T-helper 2 cell (primary cell): Measurements from ENCODE around the gene ABCA1.
"Not testable (repeated sequence)": the region's sequence is repeated elsewhere in the genome, so short reads cannot be mapped to it uniquely, and the experiment has no call there.

ENCODE experiments used
- DNase-seq, 5 experiments: peaks; one replicate each; pipeline versions ENCODE4 v3.0.0 to v3.0.0-alpha.2; 2012 to 2022

Gene ABCA1

DNA sequence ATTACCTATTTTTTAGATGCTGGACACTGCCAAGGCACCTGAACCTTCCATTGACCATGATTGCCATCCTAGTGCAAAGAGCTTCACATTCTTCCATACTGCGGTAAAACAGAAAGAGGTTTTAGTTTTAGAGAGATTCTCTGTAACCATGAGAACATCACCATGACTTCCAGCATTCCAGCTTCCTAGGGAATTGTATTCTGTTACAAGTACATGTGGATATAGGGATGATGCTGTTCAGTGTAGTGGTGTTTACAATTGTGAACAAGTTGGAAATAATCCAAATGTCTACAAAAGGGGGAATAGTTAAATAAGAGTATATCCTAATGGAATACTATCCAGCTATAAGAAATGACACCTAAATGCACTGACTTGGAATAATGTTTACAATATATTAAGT, 141.7 kb downstream of the ABCA1 start:
- DNase-seq, result no peak

DNA sequence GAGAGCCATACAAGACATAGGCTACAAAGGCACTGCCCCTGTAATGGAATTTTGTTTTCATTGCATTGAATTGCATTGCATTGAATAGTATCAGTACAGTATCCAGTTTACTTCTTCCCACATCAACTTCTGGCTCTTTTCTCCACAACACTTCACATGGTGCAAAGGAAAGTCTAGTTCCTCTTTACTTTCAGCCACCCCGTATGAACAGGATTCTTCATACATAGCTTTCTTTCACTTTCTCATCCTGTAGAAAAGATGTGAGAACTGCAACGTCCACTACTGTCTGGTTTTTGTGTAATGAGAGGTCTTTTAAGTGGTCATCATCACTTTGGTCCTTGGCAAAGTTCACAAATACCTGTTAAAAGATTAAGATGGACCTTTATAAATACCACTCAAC, 143.9 kb downstream of the ABCA1 start:
- no peak for DNase-seq

DNA sequence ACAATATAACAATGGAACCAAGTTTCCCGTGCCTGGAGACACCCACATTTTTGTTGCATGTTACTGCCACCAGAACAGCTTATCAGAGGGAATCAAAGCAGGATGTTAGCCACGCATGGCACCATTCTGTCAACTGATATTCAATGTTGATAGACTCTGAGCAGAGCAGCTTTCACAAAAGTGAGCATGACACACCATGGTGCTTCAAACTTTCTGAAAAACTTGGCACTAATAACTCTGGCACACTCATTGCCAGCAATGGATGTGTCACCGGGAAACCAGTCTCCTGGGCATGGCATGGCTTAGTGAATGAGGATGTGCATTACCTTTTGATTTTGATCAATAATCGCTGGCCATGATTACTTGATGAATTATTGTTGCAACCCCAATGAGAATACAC, 144.4 kb downstream of the ABCA1 start:
- peak in 1 of 5 experiments; percentile 12 for DNase-seq

DNA sequence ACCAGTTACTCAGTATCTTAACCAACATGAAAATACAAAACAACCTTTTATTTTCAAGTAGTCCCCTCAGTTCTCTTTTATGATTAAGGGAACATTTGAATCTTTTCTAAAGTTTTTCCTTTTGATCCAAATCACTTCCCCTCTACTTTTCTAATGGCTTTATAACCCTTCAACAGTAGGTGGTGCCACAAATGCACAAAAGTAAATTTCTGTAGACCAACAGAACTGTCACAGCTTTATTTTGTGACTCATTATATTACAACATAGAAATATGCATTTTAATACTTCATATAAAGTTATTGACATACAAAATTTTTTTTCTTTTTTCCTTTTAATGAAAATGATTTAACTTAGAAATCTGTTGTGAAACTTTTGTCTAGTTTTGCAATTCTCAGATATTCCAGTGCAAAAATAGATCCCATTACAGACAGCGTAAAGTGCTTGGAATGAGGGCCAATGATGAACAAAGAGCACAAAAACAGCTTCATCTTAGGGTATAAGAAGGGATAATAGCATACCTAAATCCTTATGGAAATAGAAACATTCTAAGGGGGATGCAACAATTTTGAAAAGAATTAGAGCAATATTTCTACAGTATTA, 147.1 kb downstream of the ABCA1 start:
- peak in 1 of 5 experiments; percentile 24 for DNase-seq

DNA sequence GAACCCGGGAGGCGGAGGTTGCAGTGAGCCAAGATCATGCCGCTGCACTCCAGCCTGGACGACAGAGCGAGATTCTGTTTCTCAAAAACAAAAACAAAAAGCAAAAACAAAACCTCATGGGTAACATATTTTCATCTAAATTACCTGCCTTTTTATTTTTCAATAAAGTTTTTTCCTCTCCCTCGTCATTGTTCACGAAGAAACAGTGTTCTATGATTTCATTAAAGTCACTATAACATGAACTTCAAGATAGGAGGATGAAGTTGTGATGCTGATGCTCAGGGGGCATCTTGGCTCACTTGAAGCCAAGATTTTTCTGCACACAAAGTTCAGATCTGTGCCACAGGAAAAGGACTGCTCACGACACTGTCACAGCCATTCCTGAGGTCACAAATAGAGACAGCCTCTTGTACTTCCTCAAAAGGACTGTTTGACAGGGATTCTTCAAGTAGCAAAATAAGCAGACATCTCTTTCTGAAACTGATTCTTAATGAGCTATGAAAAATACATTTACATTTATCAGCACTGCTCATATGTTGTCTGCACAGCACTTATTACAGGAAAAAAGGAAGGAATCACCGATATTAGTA, 147.9 kb downstream of the ABCA1 start:
- no peak for DNase-seq

DNA sequence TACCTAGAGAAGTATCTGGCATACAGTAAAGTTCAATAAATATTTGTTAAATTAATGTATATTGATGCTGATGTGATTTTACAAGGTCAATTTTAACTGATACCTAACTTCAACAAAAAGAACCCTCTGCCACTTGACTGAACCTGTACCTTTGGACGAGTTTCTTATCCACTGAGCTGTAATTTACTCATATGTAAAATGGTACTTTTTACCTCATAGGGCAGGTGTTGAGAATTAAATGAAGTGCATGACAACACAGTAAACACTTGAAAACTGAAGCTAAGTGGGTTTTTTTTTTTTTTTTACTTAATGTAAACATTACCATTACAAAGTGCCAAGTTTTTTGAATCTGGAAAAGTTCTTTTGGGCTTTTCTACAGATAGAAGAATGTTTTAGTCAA, 148.6 kb downstream of the ABCA1 start:
- DNase-seq, result no peak

DNA sequence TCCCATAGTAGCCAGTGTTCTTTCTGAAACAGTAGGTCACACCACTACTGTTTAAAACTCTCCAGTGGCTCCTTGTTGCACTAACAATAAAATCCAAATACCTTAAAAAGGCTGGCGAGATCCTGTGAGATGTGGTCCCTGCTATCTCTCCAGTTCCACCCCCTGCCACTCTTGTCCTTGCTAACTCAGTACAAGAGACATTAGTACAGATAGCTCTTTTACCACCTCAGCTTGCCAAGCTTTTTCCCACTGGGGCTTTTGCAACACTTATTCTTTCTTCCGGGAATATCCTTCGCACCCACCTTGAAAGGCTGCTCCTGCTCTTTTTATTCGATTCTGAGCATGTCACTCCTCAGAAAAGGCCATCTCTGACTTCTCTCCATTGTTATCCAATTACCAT, 149.2 kb downstream of the ABCA1 start:
- no peak for DNase-seq

DNA sequence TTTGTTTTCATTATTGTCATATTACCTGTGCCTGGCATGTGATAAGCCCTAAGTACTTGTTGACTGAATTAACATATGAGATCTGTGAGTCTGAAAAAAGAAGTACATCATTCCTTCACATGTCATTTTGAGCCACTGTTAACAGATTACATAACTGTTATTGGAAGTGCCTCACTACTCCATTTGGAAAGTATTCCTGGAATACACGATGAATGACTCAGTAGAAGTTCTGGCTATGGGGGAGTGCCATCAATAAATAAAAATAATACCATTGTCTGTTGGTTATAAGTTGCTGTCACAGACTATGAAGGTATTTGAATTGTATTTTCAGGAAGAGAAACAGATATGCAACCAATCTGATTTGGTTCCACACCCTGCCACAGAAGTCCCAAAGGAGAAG, 151.2 kb downstream of the ABCA1 start:
- DNase-seq, result no peak

DNA sequence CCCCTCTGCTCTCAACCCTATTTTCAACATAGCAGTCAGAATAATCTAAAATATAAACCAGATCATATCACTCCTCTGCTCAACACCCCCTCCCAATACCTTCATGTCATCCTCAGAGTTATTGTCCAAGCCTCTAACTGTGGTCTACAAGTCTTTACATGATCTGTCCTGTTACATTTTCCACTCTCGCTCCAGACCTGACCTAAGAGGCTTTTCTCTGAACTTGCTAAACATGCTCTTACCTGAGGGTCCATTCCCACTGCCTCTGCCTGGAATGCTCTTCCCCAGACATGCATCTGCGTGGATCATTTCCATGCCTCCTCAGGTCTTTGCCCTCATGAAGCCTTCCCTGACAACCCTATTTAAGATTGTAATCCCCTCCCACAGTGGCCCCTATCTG, 152.0 kb downstream of the ABCA1 start:
- no peak for DNase-seq

DNA sequence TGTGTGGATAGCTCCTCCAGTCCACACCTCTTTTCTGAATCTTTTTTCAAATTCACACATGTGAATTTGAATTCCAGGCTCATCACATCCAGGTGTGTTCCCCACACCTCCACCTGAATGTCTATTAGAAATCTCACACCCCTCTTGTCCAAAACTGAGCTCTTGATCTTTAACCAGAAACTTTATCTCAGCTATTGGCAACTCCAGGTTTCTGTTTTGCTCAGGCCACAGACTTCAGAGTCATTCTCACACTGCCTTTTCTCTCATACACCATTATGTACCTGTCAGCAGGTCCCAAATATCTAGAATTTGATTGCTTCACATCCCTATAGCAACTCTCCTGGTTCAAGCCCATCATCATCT, 152.4 kb downstream of the ABCA1 start:
- DNase-seq, result peak in 1 of 5 experiments; percentile 29

DNA sequence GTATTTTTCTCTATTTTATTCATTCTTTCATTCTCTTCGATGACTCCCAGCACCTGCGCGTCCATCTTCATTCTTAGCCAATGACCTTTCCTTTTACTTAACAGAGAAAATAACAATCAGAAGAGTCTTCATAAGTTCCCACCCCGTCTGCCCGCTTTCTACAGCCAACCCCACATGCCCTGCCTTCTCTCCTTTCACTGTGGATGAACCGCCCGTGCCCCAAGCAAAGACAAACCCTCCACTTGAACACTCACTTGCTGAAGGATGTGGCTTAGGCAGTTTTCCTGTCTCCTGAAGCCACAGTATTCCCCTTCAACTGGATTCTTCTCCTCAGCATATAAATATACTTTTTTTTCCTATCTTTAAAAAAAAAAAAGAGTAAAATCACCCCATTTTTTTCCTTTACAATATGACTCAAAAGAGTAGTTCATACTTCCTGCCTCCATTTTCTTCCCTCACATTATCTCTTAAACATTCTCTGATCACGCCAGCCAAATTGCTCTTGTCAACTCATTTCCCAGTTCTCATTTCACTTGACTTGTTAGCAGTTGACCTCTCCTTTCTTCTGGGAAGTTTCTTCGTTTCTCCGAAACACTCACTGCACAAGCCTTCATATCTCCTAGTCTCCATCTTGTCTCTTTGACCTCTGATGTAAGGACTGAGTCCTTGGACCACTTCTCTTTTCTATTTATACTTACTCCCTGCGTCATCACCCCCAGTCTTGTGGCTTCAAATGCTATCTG, 153.0 kb downstream of the ABCA1 start:
- DNase-seq, result peak in 1 of 5 experiments; percentile 44

DNA sequence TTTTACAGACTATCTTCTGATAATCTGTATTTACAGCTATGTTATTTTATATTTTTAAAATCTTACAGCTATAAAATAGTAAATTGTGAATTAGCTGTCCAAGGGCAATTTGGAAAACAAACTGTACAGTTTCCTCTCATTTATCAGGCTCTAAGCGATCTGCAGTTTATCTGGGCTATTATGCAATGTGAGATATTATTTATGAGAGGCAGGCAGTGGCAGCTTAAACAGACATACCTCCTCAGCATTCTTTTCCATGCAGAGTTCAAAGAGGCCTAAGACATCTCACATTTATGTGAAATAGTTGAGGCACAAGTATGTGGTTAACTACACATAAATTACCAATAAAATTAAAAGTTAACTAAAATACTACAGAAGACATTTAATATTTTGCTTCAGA, 153.8 kb downstream of the ABCA1 start:
- no peak for DNase-seq

DNA sequence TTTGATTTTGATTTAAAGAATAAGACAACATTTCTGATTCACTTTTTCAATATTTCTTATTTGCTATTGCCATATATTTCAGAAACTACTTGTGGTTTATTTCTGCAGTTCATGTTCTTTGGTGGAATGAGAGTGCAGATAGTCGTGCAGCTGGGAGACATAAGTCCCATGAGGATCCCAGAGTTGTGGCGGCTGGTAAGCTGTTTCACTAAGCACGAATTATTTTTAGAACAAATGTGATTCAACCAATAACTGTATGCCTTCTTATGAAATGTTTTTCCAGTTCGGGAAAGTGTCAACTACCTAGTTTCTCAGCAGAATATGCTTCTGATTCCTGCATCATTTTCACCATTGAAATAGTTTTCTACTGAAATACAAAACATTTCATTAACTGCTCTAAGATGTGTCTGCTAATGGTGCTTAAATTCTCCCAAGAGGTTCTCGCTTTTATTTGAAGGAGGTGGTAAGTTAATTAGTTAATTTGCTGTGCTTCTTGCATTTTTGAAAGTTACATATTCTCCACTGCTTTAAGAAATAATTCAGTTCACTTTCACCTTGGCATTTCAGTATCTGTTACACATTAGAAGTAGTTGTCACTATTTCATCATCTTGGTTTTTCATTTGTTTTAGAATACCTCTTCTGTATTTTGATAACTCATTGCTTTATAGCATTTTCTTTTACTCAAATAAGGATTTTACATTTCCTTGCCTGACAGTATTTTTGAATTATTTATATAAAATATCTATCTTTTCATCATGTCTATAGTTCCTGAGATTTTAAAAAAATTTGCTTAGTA, 155.0 kb downstream of the ABCA1 start:
- DNase-seq, result no peak

DNA sequence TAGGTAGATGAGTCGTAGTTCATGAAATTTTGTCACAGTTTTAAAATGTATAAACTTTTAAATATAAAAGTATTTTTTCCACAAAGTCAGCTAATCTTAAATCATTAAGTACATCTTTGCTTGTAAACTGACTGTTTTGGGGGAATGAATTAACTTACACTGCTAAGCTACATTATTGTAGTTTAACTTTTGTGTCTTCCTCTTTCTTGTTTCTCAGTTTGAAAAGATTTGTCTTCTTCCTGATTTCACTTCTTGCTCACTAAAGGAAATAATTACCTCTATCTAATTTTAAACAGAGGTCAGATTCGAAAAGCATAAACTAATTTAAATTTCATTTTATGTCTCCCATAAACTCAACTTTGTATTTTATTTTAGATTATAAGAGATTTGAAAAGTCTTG, 158.3 kb downstream of the ABCA1 start:
- DNase-seq, result no peak

DNA sequence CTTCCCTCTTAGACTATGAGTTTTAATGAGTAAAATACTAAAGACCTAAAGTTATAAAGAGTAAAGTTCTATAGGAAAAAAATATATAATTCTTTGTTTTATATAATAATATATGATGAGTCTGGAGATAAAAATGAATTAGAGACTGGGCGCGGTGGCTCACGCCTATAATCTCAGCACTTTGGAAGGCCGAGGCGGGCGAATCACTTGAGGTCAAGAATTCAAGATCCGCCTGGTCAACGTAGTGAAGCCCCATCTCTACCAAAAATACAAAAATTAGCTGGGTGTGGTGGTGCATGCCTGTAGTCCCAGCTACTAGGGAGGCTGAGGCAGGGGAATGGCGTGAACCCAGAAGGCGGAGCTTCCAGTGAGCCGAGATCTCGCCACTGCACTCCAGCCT, 158.9 kb downstream of the ABCA1 start:
- not testable (repeated sequence) for DNase-seq

DNA sequence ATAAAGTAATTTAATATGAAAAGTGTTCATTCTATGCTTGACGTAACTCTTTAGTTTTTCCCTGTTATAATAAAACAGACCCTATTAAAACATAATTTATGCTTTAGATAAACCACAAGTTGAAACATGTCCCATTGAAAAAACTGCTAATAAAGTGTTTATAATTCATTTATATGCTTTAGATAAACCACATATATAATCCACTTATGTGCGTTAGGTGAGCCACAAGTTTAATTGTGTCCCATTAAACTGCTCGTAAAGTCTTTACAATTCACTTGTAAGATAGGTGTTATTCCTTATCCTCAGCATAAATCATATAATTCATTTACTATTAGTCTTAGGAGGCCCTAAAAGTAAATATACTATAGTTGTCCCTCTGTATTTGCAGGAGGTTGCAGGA, 160.4 kb downstream of the ABCA1 start:
- no peak for DNase-seq

DNA sequence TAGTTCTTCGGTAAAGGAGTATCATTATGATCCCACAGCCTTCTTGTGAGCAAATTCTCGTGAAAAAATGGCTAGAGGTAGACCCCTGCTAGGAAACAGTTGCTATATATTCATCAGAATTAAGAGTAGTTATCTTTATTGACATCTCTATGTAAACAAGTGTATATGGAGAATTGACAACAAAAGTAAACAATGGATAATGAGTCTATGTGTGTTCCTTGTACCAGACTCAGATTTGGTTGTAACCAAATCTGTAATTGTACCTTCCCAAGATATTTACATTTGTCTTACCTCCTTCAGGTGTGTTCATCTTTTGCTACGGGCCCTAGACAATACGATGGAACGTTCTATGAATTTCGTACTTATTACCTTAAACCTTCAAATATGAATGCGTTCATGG, 161.9 kb downstream of the ABCA1 start:
- no peak for DNase-seq

DNA sequence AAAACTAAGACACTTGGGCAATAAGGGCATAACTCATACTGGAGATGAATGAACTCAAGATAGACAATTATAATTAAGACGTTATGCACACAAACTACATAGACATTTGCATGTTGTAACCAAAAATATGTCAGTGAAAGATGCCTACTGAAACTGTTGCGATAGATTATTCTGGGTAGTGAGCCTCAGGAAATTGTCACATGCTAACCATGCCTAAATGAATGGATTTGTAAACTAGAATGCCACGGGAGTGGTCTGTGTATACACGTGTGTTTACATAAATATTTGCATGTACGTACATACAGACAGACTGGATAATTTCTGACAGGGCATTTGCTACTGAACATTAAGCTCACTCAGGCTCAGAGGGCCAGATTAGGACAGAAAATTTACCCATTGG, 162.8 kb downstream of the ABCA1 start:
- no peak for DNase-seq

DNA sequence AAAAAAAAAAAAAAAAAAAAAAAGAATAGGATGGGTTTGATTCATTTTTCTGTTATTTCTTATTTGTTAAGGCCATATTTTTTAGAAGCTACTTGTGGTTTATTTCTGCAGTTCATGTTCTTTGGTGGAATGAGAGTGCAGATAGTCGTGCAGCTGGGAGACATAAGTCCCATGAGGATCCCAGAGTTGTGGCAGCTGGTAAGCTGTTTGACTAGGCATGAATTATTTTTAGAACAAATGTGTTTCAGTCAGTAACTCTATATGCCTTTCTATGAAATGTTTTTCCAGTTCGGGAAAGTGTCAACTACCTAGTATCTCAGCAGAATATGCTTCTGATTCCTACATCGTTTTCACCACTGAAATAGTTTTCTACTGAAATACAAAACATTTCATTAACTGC, 169.0 kb downstream of the ABCA1 start:
- no peak for DNase-seq

DNA sequence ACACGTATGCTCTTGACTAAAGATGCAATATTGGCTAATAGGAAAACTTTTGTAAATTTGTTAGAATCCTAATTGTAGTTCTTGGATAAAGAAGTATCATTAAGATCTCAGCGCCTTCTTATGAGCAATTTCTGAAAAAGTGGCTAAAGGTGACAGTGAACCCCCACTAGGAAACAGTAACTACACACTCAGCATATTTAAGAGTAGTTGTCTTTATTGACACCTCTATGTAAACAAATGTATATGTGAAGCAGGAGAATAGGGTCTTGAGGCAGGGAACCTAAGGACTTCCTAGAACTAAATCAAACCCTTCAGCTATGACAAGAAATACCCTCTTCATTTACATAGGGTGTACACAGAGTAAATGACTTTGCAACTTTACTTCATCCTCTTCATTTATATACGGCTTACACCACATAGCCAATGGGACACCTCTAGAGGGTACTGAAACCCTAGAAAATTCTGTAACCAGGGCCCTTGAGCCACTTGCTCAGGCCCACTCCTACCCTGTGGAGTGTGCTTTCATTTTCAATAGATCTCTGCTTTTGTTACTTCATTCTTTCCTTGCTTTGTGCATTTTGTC, 177.7 kb downstream of the ABCA1 start:
- DNase-seq, result no peak

DNA sequence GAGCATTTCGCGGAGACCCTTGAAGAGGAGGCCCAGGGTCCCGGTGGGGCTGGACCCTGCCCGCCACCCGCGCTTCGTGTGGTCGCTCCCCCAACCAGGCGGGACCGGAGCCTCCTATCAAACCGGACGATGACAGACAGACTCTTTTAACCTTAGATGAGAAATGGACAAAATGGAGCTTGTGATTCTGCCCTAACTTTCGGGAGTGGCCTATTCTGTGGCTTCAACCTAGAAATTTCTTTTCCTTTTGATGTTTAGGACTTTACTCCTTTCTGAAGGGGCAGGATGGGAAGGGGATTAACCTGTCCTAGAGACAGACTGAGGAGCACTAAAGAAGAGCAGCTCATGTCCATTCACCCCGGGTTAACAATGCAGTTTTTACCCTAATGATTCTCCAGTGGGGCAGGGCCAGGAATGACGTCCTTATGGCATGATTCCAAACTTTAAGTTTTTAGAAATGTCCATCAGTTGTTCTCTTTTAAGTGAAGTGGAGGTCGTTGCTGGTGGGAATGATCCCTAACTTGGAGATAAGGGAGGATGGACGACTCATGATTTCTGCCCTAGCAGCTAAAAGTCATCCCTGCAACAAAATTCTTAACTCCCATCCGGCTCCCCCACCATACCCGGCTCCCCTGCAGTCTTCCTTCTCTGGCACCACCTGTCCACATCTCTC, 179.5 kb downstream of the ABCA1 start:
- DNase-seq, result peak in 1 of 5 experiments; percentile 1

DNA sequence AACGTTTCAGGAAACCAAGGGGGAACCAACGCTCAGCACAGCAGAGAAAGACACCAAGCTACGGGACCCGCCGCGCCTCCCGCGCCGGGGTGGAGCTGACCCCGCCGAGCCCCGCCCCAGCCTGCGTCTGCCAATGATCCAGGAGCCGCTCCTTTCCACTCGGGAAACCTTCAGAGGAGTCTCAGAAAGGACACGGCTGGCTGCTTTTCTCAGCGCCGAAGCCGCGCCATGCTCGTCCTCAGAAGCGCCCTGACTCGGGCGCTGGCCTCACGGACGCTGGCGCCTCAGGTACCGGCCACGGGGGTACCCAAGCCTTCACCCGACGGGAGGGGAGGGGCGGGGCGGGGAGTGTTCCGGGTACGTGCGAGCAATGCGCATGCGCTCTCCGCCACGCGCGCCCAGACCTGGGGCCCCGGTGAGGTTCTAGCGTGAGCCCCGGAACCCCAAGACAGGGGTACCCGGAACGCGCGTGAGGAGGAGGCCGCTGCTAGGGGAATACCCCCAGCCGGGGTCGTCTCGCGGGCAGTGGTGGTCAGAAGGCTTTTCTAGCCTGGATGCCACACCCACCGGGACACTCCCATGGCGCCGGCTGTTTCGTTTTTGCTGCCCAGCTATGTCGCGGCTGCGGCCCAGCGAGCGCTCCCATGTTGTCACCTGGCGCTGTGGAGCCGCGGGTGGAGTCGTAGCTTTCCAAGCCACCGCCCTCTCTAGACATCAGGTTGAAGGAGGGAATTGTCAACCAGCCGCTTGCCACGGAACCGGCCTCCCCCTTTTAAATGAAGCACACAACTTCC, 180.2 kb downstream of the ABCA1 start, which contains the start of gene NIPSNAP3A:
TSS of gene NIPSNAP3A (plus strand) at position 119 of the 794 bp plus-strand sequence. CDS start at position 229, 110 bp downstream.
- DNase-seq, result peak; percentile 71 to 90 (median 80)
